Keratinocyte (primary cell): ENCODE measurements around the gene JMJD1C. TPM values are rescaled to one million over a fixed set of nuclear protein-coding genes. Genes with fewer than 3 reads are reported as not detected.

Experiments
- DNase-seq: peaks from one replicate; pipeline ENCODE4 v3.0.0-alpha.2; 2011; ENCODE audit warnings: low read depth, missing footprints, low spot score
- FAIRE-seq: peaks from 2 replicates; lab custom pipeline; 2011; peaks lifted over from hg19 to GRCh38; lab: Jason Lieb, UNC
- H2AFZ ChIP-seq: 2 replicates; pipeline ENCODE4 v1.6.0; 2012; ENCODE audit warnings: low read length, control low read depth, inconsistent platforms; ENCODE audit not compliant: control insufficient read depth
- H3K27ac ChIP-seq: 2 replicates; pipeline ENCODE4 v1.5.1; 2011; ENCODE audit warnings: low read length; ENCODE audit not compliant: control insufficient read depth, insufficient read depth
- H3K27me3 ChIP-seq: 3 replicates; pipeline ENCODE4 v1.6.0; 2011; ENCODE audit warnings: low read length; ENCODE audit not compliant: control insufficient read depth, insufficient read depth; ENCODE audit errors: extremely low read depth
- H3K36me3 ChIP-seq, 2 experiments: 2 replicates in 1 of 2; 3 replicates in 1 of 2; pipeline ENCODE4 v1.5.1; 2011; ENCODE audit warnings: low read length in 2 of 2, mild to moderate bottlenecking in 1 of 2; ENCODE audit not compliant: control insufficient read depth in 2 of 2, insufficient read depth in 2 of 2; ENCODE audit errors: extremely low read depth in 1 of 2
- H3K4me1 ChIP-seq: 3 replicates; pipeline ENCODE4 v1.5.1; 2011; ENCODE audit warnings: low read length; ENCODE audit not compliant: control insufficient read depth, insufficient read depth; ENCODE audit errors: extremely low read depth
- H3K4me2 ChIP-seq: 3 replicates; pipeline ENCODE4 v1.6.0; 2011; ENCODE audit warnings: low read depth, low read length; ENCODE audit not compliant: control insufficient read depth, insufficient read depth; ENCODE audit errors: extremely low read depth
- H3K4me3 ChIP-seq, 3 experiments: fragments of 200-600 bp in 1 of 3; sonication (generic) in 1 of 3; 2 replicates in 2 of 3; 3 replicates in 1 of 3; pipeline ENCODE4 v1.5.1; 2011 to 2016; ENCODE audit warnings: low read length in 3 of 3, mild to moderate bottlenecking in 3 of 3, control low read depth in 2 of 3, inconsistent platforms in 1 of 3, low read depth in 1 of 3, mixed read lengths in 1 of 3, mixed run types in 1 of 3, moderate library complexity in 1 of 3; ENCODE audit not compliant: control insufficient read depth in 2 of 3, insufficient read depth in 2 of 3; ENCODE audit errors: extremely low read depth in 1 of 3
- H3K79me2 ChIP-seq: 2 replicates; pipeline ENCODE4 v1.6.0; 2012; ENCODE audit warnings: low read length; ENCODE audit not compliant: control insufficient read depth, insufficient read depth
- H3K9ac ChIP-seq: 3 replicates; pipeline ENCODE4 v1.6.0; 2011; ENCODE audit warnings: low read length; ENCODE audit not compliant: control insufficient read depth, insufficient read depth; ENCODE audit errors: extremely low read depth
- H3K9me1 ChIP-seq: 3 replicates; pipeline ENCODE4 v1.6.0; 2011; ENCODE audit warnings: low read length; ENCODE audit not compliant: control insufficient read depth, insufficient read depth; ENCODE audit errors: extremely low read depth
- H3K9me3 ChIP-seq: 2 replicates; pipeline ENCODE4 v1.5.1; 2012; ENCODE audit warnings: low read depth, low read length; ENCODE audit not compliant: control insufficient read depth
- H4K20me1 ChIP-seq: 3 replicates; pipeline ENCODE4 v1.6.0; 2011; ENCODE audit warnings: low read length; ENCODE audit not compliant: control insufficient read depth, insufficient read depth; ENCODE audit errors: extremely low read depth
- EZH2 ChIP-seq: IDR thresholded peaks from one replicate; pipeline ENCODE4 v1.6.1; 2012; ENCODE audit warnings: inconsistent platforms, mild to moderate bottlenecking, low read length, moderate library complexity
- dilution Hi-C: fragments of 300-500 bp; cut with MboI; formaldehyde crosslinking; loops from one replicate; pipeline ENCODE4 v1.7.0; 2020; ENCODE audit warnings: low sequenced_read_pairs; ENCODE audit not compliant: extremely low pct_ligation_motif_present
- polyA plus RNA-seq, 5 experiments: library from polyadenylated mRNA; depleted of rRNA in 3 of 5; stranded (reverse) in 3 of 5; stranded (forward) in 1 of 5; unstranded in 1 of 5; fragments of >200 nt; gene quantifications; 1 replicate in 1 of 5; 2 replicates in 3 of 5; 3 replicates in 1 of 5; pipeline versions ENCODE4 v1.2.1 to v1.2.3, GENCODE V29; 2011 to 2012; ENCODE audit warnings: missing spikeins in 2 of 5, low read depth in 1 of 5, low replicate concordance in 1 of 5
- TF ChIP-seq, protein P1 (sequence below), 3 experiments: IDR thresholded peaks in 1 of 3; conservative IDR thresholded peaks in 1 of 3; optimal IDR thresholded peaks in 1 of 3; 2 replicates in 2 of 3; 3 replicates in 1 of 3; pipeline versions ENCODE3 to v1.5.1; 2011; ENCODE audit warnings: low read length in 3 of 3, mild to moderate bottlenecking in 3 of 3, moderate library complexity in 2 of 3, control low read depth in 1 of 3, inconsistent platforms in 1 of 3; ENCODE audit not compliant: insufficient read depth in 2 of 3; ENCODE audit errors: extremely low read depth in 1 of 3

JMJD1C gene
- polyA plus RNA-seq, 1 donor (not counting 4 experiments of a cell fraction or from before 2014, with no cell fraction given) = 38.2 TPM

GRCh38 chr10:63363951-63364350, 101.8 kb downstream of the JMJD1C start:
- Histone ChIP-seq H3K9me1 (no peaks in the 10 kb centered on the region), H3K27ac (no peak overlapping the region), H3K4me1 (no peaks in the 10 kb centered on the region), H4K20me1 (no peaks in the 10 kb centered on the region), H3K36me3 (no peaks in the 10 kb centered on the region), H2AFZ (no peak overlapping the region), H3K9ac (no peak overlapping the region), H3K79me2 (peaks cover 12% of the 10 kb centered on the region), H3K27me3 (no peaks in the 10 kb centered on the region), H3K4me2 (no peak overlapping the region), H3K9me3 (no peaks in the 10 kb centered on the region), H3K4me3 (no peak overlapping the region)
- dilution Hi-C loops = no loop called here
- DNase-seq = no peak
- TF ChIP-seq, protein P1, sequence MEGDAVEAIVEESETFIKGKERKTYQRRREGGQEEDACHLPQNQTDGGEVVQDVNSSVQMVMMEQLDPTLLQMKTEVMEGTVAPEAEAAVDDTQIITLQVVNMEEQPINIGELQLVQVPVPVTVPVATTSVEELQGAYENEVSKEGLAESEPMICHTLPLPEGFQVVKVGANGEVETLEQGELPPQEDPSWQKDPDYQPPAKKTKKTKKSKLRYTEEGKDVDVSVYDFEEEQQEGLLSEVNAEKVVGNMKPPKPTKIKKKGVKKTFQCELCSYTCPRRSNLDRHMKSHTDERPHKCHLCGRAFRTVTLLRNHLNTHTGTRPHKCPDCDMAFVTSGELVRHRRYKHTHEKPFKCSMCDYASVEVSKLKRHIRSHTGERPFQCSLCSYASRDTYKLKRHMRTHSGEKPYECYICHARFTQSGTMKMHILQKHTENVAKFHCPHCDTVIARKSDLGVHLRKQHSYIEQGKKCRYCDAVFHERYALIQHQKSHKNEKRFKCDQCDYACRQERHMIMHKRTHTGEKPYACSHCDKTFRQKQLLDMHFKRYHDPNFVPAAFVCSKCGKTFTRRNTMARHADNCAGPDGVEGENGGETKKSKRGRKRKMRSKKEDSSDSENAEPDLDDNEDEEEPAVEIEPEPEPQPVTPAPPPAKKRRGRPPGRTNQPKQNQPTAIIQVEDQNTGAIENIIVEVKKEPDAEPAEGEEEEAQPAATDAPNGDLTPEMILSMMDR (optimal IDR thresholded peaks at IDR 0.05 in 1 of 3, IDR thresholded peaks at IDR 0.05 in 1 of 3, conservative IDR thresholded peaks at IDR 0.05 in 1 of 3; ENCODE audit: extremely low read depth in 1 of 3, insufficient read depth in 2 of 3, low read length in 3 of 3) = no peak
- no peak for TF ChIP-seq EZH2
- no peak for FAIRE-seq

- FAIRE-seq (no peak), DNase-seq (no peak)
- Histone ChIP-seq H4K20me1 (no peaks in the 10 kb centered on the region), H3K79me2 (peaks cover 32% of the 10 kb centered on the region), H3K9me3 (no peaks in the 10 kb centered on the region), H3K27me3 (no peaks in the 10 kb centered on the region), H3K27ac (no peak overlapping the region), H3K9me1 (no peaks in the 10 kb centered on the region), H3K36me3 (no peaks in the 10 kb centered on the region), H2AFZ (no peak overlapping the region), H3K4me2 (no peak overlapping the region), H3K4me1 (no peaks in the 10 kb centered on the region), H3K9ac (no peak overlapping the region), H3K4me3 (no peak overlapping the region)
- dilution Hi-C loops = no loop called here
- no peak for TF ChIP-seq EZH2
- TF ChIP-seq, protein P1 (optimal IDR thresholded peaks at IDR 0.05 in 1 of 3, IDR thresholded peaks at IDR 0.05 in 1 of 3, conservative IDR thresholded peaks at IDR 0.05 in 1 of 3; ENCODE audit: extremely low read depth in 1 of 3, insufficient read depth in 2 of 3, low read length in 3 of 3) = no peak
Observed at GRCh38 chr10:63355682-63356081, 110.1 kb downstream of the JMJD1C start.
